ENCODE measurements around the gene MAS1L. TPM values are rescaled to one million over a fixed set of nuclear protein-coding genes. Genes with fewer than 3 reads are reported as not detected.

The MAS1L gene, protein sequence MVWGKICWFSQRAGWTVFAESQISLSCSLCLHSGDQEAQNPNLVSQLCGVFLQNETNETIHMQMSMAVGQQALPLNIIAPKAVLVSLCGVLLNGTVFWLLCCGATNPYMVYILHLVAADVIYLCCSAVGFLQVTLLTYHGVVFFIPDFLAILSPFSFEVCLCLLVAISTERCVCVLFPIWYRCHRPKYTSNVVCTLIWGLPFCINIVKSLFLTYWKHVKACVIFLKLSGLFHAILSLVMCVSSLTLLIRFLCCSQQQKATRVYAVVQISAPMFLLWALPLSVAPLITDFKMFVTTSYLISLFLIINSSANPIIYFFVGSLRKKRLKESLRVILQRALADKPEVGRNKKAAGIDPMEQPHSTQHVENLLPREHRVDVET
- not detected in 2 replicates for total RNA-seq

GRCh38 chr6:29487660-29488059, at the start of gene MAS1L:
MAS1L (minus strand) TSS chr6:29487956; CDS start chr6:29487902, 54 bp downstream.

GRCh38 chr6:29456971-29457370, 30.8 kb downstream of the MAS1L start, which contains the start of the genes OR11A1 and OR2H1:
OR11A1 (minus strand) TSS chr6:29457071; CDS start chr6:29427641, 29,430 bp downstream.
OR2H1 (plus strand) TSS chr6:29457155; CDS start chr6:29461770, 4,615 bp downstream.

DNA sequence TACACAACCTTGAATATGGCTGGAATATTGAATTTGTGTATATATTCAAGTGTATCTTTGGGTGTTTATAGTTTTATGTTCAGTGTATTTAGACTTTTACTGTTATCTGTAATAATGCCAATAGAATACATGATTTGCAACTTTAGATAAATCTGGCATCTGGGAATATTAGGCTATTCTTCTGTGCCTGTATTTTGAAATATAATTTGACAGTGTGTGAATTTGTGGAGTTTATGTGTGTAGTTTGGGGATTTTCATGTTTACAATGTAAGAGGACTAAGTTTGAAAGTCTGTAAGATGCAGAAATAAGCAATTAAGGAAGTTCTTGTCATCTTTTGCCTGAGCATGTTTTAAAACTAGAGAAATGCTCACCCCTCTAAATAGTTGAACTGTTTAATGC, 48.8 kb downstream of the MAS1L start, which contains the start of gene OR10C1:
Gene OR10C1 (plus strand): TSS at position 301 of the 400 bp plus-strand sequence. CDS start 710 bp downstream, outside the sequence.

Other genes starting within 250 kb of the MAS1L start
- gene OR14J1, start 186.3 kb downstream of the MAS1L start, total RNA-seq: not detected in 2 replicates
- gene OR5V1, start 119.1 kb downstream of the MAS1L start, total RNA-seq: not detected in 2 replicates
- gene OR12D3, start 112.7 kb downstream of the MAS1L start, total RNA-seq: not detected in 2 replicates
- not detected in 2 replicates for gene OR12D2, start 92.3 kb downstream of the MAS1L start, total RNA-seq
- gene OR12D1, start 73.0 kb downstream of the MAS1L start, total RNA-seq: not detected in 2 replicates
- not detected in 2 replicates for gene OR10C1, start 48.6 kb downstream of the MAS1L start, total RNA-seq
- not detected in 2 replicates for gene OR11A1, start 30.9 kb downstream of the MAS1L start, total RNA-seq
- not detected in 2 replicates for gene OR2H1, start 30.8 kb downstream of the MAS1L start, total RNA-seq
- gene UBD, start 71.8 kb upstream of the MAS1L start, total RNA-seq: 3.9 and 7.5 TPM in 2 replicates
- gene OR2H2, start 97.2 kb upstream of the MAS1L start, total RNA-seq: not detected in 2 replicates
- 4.6 and 6.6 TPM in 2 replicates for gene GABBR1, start 145.2 kb upstream of the MAS1L start, total RNA-seq
- gene MOG, start 169.1 kb upstream of the MAS1L start, total RNA-seq: not detected in 2 replicates
- 0.10 TPM in 1 of 2 replicates, not detected in the other for gene ZFP57, start 193.2 kb upstream of the MAS1L start, total RNA-seq
- gene HLA-F, start 235.5 kb upstream of the MAS1L start, total RNA-seq: 0.98 and 5.7 TPM in 2 replicates

All from vein endothelial cell (primary cell).